HG03342 (cell line): Measurements from ENCODE around the gene SAMD8.
"Not testable (repeated sequence)": the region's sequence is repeated elsewhere in the genome, so short reads cannot be mapped to it uniquely, and the experiment has no call there.

Experiments
- ATAC-seq: cut with Tn5 transposase; IDR thresholded peaks from one replicate; pipeline ENCODE4 v1.9.1; 2021; ENCODE audit warnings: mild to moderate bottlenecking, moderate library complexity; ENCODE audit not compliant: unreplicated experiment

The SAMD8 gene

DNA sequence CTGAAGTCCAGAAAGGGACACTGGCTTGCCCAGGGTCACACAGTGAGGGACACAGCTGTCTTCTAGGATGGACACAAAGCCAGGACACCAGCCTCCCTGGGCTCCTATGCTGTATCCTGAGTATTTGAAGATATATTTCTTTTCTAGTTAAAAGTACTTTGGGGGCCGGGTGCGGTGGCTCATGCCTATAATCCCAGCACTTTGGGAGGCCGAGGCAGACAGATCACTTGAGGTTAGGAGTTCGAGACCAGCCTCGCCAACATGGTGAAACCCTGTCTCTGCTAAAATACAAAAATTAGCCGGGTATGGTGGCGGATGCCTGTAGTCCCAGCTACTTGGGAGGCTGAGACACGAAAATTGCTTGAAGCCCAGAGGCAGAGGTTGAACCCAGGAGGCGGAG is 4.6 kb upstream of the SAMD8 start:
- not testable (repeated sequence) for ATAC-seq

DNA sequence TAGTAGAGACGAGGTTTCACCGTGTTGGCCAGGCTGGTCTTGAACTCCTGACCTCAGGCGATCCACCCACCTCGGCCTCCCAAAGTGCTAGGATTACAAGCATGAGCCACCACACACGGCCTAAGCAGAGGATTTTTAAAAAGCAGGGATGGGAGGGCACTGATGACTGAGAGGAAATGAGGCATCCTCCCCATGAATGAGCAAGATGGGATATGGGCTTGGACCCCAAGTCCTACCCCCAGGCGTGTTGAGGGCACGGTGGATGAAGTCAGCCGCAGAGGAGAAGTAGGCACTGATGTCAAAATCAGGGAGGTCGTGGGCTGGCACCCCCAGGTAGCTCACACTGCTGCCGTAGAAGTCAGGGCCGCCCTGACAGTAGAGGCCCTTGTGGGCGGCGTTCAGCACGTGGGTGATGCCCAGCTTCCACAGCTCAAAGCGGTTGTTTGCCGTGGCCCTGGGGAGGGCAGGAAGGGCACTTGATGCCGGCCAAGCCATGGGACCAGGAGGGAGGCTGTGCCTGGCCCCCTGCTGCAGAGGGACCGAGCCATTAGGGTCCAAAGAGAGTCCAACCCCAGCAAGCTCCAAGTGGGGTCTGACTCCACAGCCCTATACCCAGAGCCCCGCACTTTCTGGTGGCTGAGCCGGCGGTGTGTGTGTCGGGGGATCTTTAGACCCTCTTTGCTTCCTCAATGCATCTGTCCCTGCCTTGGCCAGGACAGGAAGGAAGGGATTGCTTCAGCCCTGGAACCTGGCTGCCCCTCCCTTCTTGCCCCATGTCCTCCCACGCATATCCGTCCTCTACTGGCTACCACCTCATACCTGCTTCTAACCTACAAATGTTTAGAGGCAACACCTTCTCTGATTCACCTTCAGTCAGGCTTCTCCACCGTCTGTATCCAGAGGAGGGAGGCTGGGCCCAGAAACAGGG is 3.4 kb upstream of the SAMD8 start:
- no peak for ATAC-seq

DNA sequence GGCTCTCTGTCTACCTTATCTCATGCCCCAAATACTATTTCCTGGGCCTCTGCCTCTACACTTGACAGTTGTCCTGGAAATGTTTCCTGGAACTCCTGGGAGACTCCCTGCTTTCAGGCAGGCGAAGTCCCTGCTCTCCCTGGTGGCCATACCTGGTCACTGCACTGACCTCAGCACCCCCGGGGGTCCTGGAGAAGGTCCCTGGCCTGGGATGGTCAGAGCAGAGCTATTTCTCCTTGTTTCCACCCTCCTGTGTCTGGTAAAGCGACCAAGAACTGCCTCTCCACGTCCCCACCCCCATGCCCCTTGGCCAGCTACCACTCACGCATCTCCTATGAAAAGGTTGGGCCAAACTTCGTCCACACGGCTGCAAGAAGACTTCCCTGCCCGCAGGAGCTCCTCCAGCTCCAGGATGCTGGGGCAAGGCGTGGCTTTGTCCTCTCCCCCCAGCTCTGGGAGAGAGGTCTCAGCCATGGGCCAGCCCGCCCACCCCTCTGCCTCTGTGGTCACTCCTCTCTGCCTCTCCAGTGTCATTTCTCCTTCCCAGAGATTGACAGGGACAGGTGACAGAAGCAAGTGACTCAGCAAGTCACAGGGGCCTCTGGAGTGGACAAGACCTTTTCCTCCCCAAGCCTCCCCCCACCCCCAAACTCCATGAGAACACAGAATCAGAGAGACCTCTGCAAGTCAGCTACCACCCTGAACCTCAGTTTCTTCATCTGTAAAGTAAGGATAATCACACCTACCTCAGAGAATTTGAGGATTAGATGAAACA is 2.6 kb upstream of the SAMD8 start:
- ATAC-seq = no peak

DNA sequence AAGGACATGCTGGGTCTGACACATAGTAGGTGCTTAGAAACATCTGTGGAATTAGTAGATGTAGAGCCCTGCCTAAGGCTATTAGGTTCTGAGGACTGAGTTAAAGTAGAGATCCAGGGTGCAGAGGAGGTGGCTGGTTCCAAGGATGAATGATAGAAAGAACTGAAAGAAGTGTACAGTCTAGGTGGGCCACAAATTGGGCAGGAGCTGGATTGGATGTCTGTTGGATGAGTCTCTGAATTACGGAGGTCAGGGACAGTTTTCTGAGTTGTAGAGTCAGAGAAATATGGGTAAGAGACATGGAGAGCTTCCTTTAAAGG is 2.0 kb upstream of the SAMD8 start:
- no peak for ATAC-seq

DNA sequence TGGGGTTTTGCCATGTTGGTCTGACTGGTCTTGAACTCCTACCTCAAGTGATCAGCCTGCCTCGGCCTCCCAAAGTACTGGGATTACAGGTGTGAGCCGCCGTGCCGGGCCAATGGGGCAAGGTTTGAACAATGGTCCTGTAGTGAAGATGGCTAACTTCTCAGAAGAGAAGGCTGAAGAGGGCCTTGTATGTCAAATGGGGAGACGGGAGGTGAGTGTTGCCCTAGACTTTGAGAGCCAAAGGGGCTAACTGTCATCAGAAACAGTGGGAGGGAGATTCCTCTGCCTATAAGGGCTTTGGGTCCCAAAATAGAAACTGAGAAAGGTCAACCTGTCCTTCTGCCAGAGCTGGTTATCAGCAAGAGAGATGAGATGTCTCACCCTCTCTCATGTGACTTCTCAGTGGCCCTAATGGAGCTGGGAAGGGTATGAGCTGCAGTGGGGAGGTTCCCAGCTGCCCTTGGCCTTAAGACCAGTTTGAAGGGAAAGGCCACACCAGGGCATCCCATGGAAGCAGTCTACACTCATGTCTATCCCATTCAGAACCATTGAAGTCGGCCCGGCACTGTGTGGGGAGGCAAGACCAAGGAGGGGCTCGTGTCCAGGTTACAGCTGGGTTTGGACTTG is 1.3 kb upstream of the SAMD8 start:
- ATAC-seq = no peak

DNA sequence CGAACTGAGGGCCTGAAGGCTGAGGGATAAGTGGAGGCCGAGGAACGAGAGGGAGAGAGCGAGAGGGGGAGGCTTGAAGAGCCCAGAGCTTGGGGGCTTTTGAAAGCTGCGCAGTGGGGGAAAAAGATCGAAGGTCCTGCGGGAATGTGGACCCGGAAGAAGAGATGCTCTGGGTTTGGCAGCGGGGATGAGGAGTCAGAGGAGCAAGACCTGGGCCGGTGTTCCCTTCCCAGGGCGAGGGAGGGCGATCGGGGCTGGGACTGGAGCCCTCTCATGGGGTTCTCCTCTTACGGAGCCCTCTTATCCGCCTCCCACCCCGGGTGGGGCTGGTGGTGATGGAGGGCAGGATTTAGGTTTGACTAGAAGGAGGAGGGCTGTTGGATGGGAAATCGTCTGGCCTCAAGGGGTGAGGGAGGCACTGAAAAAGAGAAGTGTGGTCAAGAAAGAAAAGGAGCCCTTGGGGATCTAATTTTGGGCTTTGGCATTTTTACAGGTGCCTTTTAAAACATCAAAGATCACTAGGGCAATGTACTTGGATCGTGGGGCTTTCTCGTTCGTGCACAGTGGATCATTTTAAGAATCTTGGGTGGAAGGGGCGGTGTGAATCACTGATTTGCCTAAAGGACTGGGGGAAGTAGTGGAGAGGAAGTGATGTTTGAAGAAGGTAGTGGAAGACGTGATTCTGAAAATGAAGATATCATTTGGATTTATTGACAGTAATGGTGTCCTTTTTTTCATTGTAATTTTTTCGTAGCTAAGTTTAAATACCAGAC is 637 bp downstream of the SAMD8 start:
- ATAC-seq = peak; percentile 33

DNA sequence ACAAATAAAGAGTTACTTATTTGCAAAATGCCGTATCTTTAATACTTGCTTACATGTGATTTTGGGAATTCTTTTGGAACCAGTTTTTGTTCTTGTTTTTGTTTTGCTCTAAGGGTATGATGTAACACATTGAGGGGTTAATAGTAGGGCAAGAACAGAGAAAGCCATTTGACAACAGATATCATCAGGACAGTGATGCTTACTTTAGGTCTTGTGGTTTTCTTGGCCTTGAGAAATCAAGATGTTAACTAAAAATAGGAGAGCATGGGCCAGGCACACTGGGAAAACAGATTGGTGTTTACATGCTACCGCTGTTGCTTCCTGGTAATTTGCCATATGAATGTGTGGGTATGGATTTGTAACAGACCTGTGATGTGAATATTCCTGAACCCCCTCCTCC is 3.7 kb downstream of the SAMD8 start:
- ATAC-seq = no peak

DNA sequence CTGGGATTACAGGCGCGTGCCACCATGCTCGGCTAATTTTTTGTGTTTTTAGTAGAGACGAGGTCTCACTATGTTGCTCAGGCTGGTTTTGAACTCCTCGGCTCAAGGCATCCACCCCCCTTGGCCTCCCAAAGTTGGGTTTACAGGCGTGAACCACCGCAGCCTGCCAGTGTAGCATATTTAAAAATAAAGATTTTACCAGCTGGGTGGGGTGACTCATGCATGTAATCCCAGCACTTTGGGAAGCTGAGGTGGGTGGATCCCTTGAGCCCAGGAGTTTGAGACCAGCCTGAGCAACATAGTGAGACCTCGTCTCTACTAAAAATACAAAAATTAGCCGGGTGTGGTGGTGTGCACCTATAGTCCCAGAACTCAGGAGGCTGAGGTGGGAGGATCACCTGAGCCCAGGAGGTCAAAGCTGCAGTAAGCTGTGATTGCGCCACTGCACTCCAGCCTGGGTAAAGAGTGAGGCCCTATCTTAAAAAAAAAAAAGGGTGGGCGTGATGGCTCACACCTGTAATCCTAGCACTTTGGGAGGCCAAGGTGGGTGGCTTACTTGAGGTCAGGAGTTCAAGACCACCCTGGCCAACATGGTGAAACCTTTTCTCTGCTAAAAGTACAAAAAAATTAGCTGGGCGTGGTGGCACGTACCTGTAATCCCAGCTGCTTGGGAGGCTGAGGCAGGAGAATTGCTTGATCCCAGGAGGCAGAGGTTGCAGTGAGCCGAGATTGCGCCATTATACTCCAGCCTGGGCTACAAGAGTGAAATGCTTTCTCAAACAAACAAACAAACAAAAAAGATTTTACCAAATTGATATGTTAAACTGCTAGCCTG is 5.7 kb downstream of the SAMD8 start:
- not testable (repeated sequence) for ATAC-seq

DNA sequence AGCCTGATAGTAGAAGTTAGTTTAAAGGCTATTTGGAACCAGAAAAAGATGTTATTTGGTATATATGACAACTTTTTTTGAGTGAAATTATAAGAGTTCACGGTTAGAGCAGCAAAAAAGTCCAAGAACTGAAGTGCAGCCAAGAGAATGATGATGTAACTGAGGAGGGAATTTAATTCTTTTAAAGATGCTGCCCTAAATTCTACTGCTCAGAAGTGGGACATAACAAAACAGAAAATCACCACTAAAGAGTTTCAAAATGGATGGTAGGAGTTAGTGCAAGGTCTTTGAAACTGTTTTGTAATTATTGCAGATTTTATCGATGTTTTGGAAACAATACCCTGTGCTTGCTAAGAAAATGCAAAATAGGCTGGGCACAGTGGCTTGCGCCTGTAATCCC is 6.5 kb downstream of the SAMD8 start:
- ATAC-seq = no peak

DNA sequence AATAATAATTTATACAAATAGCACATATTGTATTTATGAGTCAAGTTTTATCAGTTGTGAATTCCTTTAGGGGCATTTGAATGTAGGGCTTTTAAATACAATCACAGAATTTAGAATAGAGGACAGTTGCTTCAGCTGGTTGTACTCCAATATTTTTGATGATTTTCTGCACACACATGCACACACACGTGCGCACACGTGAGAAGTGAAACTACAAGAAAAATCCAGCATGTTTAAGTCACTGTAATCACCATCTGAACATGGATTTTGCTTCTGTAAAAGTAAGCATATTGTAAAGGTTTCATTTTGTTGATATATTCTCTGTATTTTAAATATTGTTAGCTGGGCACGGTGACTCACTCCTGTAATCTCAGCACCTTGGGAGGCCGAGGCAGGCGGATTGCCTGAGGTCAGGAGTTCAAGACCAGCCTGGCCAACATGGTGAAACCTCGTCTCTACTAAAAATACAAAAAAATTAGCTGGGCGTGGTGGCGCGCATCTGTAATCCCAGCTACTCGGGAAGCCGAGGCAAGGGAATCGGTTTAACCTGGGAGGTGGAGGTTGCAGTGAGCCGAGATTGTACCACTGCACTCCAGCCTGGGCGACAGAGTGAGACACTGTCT is 8.1 kb downstream of the SAMD8 start:
- not testable (repeated sequence) for ATAC-seq

DNA sequence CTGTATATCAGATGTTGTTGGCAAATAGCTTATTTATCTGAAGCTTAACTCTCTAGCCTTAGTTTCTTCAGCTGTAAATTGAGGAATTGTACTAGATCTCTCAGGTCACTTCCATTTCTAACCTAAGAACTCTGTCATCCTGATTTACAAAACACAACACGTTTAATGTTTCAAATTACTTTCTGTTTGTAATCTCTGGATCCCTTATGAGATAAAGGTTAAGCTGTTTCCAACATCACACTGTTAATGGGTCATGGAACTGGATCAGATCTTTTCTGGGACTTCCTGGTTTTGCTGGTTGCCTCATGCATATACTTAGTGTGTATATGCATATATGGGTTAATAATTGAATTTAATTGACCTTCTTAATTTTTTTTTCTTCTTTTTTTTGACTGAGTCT is 9.9 kb downstream of the SAMD8 start:
- ATAC-seq = no peak

DNA sequence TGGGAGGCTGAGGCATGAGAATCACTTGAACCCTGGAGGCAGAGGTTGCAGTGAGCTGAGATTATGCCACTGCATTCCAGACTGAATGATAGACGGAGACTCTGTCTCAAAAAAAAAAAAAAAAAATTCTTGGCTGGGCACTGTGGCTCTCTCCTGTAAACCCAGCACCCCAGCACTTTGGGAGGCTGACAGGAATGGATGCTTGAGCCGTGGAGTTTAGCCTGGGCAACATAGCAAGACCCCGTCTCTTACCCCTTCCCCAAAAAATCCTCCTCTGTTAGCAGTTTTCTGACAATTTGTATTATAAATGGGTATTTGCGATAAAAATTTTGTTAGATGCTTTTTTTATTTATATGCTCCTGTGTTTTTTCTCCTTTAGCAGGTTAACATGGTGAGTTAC is 11.0 kb downstream of the SAMD8 start:
- no peak for ATAC-seq

DNA sequence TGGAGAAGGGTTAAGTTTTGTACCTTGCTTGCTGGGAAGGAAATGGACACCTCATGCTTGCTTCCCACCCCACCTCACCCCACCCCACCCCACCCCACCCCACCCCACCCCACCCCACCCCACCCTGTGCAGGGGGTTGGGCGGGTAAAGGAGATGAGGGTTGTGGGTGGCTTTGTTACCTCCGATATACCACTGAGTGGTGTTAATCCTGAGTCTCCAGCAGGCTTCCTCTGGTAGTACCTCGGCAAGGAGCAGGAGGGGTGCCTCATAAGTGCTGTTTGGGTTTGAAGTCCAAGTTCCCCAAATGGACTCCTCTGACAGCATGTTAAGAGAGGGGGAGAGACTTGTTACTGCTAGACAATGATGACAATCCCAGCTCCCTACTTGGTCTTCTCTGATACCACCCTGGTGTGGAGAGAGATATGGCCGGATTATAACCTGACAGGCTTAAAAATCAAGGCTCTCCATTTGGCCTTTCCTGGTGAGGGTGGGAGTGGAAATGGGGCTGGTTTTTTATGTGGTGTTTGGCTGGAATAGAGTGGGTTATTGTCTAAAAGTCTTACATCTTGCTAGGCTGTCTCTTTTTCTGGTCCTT is 11.7 kb downstream of the SAMD8 start:
- no peak for ATAC-seq

DNA sequence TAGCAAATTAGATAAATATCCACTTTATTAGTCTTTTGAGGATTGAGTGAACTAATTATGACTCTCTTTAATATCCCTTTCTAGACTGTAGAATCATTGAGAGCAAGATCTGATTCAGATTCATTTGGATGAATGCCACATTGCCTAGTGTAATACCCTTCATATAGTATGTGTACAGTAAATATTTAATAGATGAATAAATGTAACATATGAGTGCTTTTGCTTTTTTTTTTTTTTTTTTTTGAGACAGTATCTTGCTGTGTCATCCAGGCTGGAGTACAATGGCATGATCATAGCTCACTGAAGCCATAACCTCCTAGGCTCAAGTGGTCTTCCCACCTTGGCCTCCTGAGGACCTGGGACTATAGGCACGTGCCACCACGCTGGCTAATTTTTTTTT is 14.8 kb downstream of the SAMD8 start:
- no peak for ATAC-seq

DNA sequence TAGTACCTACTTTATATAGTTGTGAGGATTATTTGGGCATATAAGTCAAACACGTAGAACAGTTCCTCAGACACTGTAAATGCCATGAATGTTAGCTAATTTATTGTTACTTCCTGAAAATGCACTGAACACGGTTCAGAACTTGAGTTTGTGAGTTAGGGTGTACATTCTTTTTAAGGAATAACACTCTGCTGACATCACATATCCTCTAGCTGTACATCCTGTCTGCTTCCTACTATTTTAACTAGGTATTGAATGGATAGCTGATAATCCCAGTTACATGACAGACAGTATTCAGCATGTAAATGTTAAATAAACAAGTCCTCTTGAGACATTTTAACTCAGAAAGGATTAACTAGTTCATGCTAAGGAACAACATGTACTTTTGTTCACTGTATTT is 16.0 kb downstream of the SAMD8 start:
- no peak for ATAC-seq

DNA sequence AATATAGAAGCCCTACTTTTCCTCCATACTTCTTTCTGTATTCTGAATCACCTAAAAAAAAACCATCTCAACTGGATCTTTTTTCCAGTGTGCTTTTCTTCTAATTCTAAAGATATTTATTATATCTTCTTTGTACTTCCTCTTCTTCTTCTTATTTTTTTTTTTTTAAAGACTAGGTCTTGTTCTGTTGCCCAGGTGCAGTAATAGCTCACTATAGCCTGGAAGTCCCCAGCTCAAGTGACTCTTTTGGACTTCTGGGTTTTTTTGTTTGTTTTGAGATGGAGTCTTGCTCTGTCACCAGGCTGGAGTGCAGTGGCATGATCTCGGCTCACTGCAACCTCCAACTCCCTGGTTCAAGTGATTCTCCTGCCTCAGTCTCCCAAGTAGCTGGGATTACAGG is 17.5 kb downstream of the SAMD8 start:
- ATAC-seq = not testable (repeated sequence)

DNA sequence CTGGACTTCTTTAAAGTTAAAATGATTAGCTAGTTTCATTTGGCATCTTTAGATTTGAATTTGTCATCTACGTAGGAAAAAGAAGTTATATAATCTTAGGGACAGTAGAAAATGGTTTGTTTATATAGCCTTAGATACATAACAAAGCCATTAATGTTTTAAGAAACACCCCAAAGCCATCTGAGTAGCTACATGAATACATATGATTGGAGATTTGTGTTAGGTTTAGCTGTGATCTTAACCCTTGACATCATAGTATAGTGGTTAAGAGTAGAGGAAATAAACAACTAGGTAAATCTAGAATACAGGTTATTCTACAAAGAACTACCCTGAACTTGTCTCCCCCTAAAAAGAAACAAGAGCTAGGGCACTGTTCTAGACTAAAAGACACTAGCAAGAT is 18.1 kb downstream of the SAMD8 start:
- ATAC-seq = no peak

DNA sequence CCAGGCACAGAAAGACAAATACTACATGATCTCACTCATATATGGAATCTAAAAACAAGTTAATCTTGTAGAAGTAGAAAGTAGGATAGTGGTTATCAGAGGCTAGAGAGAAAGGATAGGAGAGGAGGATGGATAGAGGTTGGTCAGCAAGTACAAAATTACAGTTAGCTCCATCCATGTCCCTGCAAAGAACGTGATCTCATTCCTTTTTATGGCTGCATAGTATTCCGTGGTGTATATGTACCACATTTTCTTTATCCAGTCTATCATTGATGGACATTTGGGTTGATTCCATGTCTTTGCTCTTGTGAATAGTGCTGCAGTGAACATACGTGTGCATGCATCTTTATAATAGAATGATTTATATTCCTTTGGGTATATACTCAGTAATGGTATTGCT is 22.2 kb downstream of the SAMD8 start:
- not testable (repeated sequence) for ATAC-seq

DNA sequence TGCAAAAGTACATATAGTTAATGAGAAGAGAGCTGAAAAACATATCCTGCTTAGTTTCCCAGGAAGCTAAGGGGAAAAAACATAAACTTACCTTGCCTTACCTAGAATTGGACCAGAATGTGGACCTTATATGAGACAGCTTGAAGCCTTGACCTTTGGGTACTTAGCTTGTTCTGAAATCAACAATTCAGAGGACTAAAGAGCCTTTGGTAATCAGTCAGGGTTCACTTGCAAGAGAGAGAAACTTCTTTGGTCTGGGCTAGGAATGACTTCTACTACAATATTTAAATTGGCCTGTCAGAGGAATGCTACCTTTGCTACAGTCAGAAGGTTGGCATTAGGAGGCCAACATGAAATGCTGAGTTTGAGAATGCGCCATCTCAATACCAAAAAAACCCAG is 24.9 kb downstream of the SAMD8 start:
- ATAC-seq = no peak
